Psoas muscle (tissue), 8 donors: ENCODE data around the gene NAIF1. TPM values are rescaled to one million over a fixed set of nuclear protein-coding genes. Genes with fewer than 3 reads are reported as not detected.

Experiments used
- ATAC-seq, 4 donors: fragments of 200-7000 bp; cut with Tn5 transposase; one replicate each; pipeline ENCODE4 v1.9.1; 2020; ENCODE audit warnings: moderate library complexity in 3 of 4, mild to moderate bottlenecking in 2 of 4
- DNase-seq, 2 donors: peaks; one replicate each; pipeline ENCODE4 v3.0.0-alpha.2; 2020
- H3K27ac ChIP-seq: fragments of 200-600 bp; one replicate; pipeline ENCODE4 v1.8.0; 2022
- H3K27me3 ChIP-seq, 3 donors: fragments of 200-600 bp in 1 of 3; one replicate each; pipeline versions ENCODE4 v1.6.1 to v1.8.0; 2013 to 2022; ENCODE audit warnings: low read length in 2 of 3, mild to moderate bottlenecking in 2 of 3, moderate library complexity in 1 of 3; ENCODE audit not compliant: insufficient read depth in 3 of 3
- H3K36me3 ChIP-seq, 2 donors: fragments of 200-600 bp in 1 of 2; one replicate each; pipeline versions ENCODE4 v1.6.1 to v1.8.0; 2013 to 2022; ENCODE audit warnings: low read depth in 1 of 2, mild to moderate bottlenecking in 1 of 2, moderate library complexity in 1 of 2; ENCODE audit not compliant: insufficient read depth in 1 of 2
- H3K4me1 ChIP-seq: fragments of 200-600 bp; one replicate; pipeline ENCODE4 v1.8.0; 2022
- H3K4me3 ChIP-seq: fragments of 200-600 bp; one replicate; pipeline ENCODE4 v1.8.0; 2022; ENCODE audit warnings: mild to moderate bottlenecking
- H3K9me3 ChIP-seq: fragments of 200-600 bp; one replicate; pipeline ENCODE4 v1.8.0; 2022
- CTCF ChIP-seq: fragments of 200-600 bp; IDR thresholded peaks from one replicate; pipeline ENCODE4 v1.8.0; 2022; ENCODE audit warnings: antibody characterized with exemption
- WGBS, 3 donors: extraction: QIAGEN DNeasy Blood & Tissue Kit; methylation state at CpG; one replicate each; pipeline versions ENCODE4 v1.1.6 to v1.1.7; 2013; 5-methylcytosine and 5-hydroxymethylcytosine counted together
- intact Hi-C, 2 donors: fragments of 100-400 bp; cut with DNase I; formaldehyde crosslinking; loops; one replicate each; pipeline versions ENCODE4 v1.11.0 to v1.14.2; 2022
- polyA plus RNA-seq, 3 donors: library from polyadenylated mRNA; stranded (reverse); fragments of 200-250 nt; gene quantifications; one replicate each; pipeline ENCODE4 v1.2.3, GENCODE V29; 2013
- total RNA-seq, 4 donors: library from RNA; stranded (reverse); fragmentation: NEBNext Ultra II Directional in 2 of 4; extraction: Animal tissue kit (Norgen Biotek cat#: 25700) in 2 of 4; gene quantifications; one replicate each; pipeline versions ENCODE4 v1.2.1 to v1.2.4, GENCODE V29; 2021 to 2023
- donor health status: healthy with polysubstance abuse.
- donor health status: DM: no; HTN: no; CAD: no; lungs with moderate emphysema.
- donor health status: Bipolar disorder and iron deficiency.
- donor health status: healthy.
- donor health status: DM: yes; HTN: yes; CAD: no.
- donor health status: DM: no; HTN: no; CAD: no.
- donor health status: DM: no; HTN: no; CAD: no.
- donor health status: DM: yes; HTN: yes; CAD: no.

Gene NAIF1
- total and polyA plus RNA-seq, 7 donors, result 4.2 to 8.7 (median 6.3) TPM

GRCh38 chr9:128108269-128109049, 41.3 kb upstream of the NAIF1 start:
- 48 to 64% (median 57%) methylated on average over 15 of the region's 15 CpGs for WGBS, 3 donors
- Histone ChIP-seq H3K4me3 (peak overlapping the region; percentile 22), H3K9me3 (no peaks in the 10 kb centered on the region), H3K27me3 (no peaks in the 10 kb centered on the region), H3K36me3 (peaks cover 2 to 56% of the 10 kb centered on the region in 2 donors), H3K27ac (peak overlapping the region; percentile 97), H3K4me1 (peaks cover 80% of the 10 kb centered on the region)
- ATAC-seq (no peak), DNase-seq (peak in 1 of 2 donors; percentile 42)
- intact Hi-C loops, result no loop called here
- no peak for TF ChIP-seq CTCF

- no peaks in the 10 kb centered on the region for H3K27me3 ChIP-seq
- ATAC-seq (peak; percentile 39 to 53 (median 40)), DNase-seq (peak; percentile 62 to 86)
- intact Hi-C loops, result no loop called here
- 30 to 42% (median 33%) methylated on average over 18 of the region's 18 CpGs for WGBS, 3 donors
- peak overlapping the region; percentile 97 for H3K27ac ChIP-seq
- peaks cover 86% of the 10 kb centered on the region for H3K4me1 ChIP-seq
- H3K4me3 ChIP-seq, result peak overlapping the region; percentile 6
- TF ChIP-seq CTCF, result no peak
- no peaks in the 10 kb centered on the region for H3K9me3 ChIP-seq
- peaks cover 2 to 60% of the 10 kb centered on the region in 2 donors for H3K36me3 ChIP-seq
These were observed 40.5 kb upstream of the NAIF1 start for GRCh38 chr9:128107468-128108268.

GRCh38 chr9:128106940-128107467, 39.9 kb upstream of the NAIF1 start:
- TF ChIP-seq CTCF, result no peak
- intact Hi-C loops, result no loop called here
- Histone ChIP-seq H3K27ac (peak overlapping the region; percentile 97), H3K4me3 (peak overlapping the region; percentile 6), H3K4me1 (peaks cover 87% of the 10 kb centered on the region), H3K9me3 (no peaks in the 10 kb centered on the region), H3K27me3 (no peaks in the 10 kb centered on the region), H3K36me3 (peaks cover 2 to 67% of the 10 kb centered on the region in 2 donors)
- 35 to 54% (median 41%) methylated on average over 22 to 23 of the region's 23 CpGs for WGBS, 3 donors
- DNase-seq (peak in 1 of 2 donors; percentile 66), ATAC-seq (no peak)

GRCh38 chr9:128106181-128106939, 39.2 kb upstream of the NAIF1 start:
- 37 to 55% (median 43%) methylated on average over 23 of the region's 23 CpGs for WGBS, 3 donors
- Histone ChIP-seq H3K27ac (peak overlapping the region; percentile 97), H3K4me3 (peak overlapping the region; percentile 30), H3K4me1 (peaks cover 88% of the 10 kb centered on the region), H3K9me3 (no peaks in the 10 kb centered on the region), H3K27me3 (no peaks in the 10 kb centered on the region), H3K36me3 (peaks cover 2 to 72% of the 10 kb centered on the region in 2 donors)
- DNase-seq, result peak in 1 of 2 donors; percentile 67
- ATAC-seq, result no peak
- no peak for TF ChIP-seq CTCF
- intact Hi-C loops, result no loop called here
